Measurements from ENCODE around the gene DAAM1.

Gene DAAM1

GRCh38 chr14:59308673-59309072, 120.2 kb downstream of the DAAM1 start:
- Histone ChIP-seq H3K79me2 (peaks cover 11% of the 10 kb centered on the region), H3K4me2 (ENCODE audit: low read length) (no peak overlapping the region), H3K9me3 (ENCODE audit: control insufficient read depth, low read length) (no peaks in the 10 kb centered on the region), H3K36me3 (ENCODE audit: control insufficient read depth, insufficient read depth, low read length) (no peaks in the 10 kb centered on the region), H3K9ac (no peak overlapping the region), H3K4me3 (ENCODE audit: low read depth, low read length) (no peak overlapping the region), H3K27ac (no peak overlapping the region), H3K27me3 (ENCODE audit: control insufficient read depth, insufficient read depth, low read length) (no peaks in the 10 kb centered on the region), H2AFZ (no peak overlapping the region), H3K4me1 (peaks cover 18% of the 10 kb centered on the region)
- TF ChIP-seq, protein P1, sequence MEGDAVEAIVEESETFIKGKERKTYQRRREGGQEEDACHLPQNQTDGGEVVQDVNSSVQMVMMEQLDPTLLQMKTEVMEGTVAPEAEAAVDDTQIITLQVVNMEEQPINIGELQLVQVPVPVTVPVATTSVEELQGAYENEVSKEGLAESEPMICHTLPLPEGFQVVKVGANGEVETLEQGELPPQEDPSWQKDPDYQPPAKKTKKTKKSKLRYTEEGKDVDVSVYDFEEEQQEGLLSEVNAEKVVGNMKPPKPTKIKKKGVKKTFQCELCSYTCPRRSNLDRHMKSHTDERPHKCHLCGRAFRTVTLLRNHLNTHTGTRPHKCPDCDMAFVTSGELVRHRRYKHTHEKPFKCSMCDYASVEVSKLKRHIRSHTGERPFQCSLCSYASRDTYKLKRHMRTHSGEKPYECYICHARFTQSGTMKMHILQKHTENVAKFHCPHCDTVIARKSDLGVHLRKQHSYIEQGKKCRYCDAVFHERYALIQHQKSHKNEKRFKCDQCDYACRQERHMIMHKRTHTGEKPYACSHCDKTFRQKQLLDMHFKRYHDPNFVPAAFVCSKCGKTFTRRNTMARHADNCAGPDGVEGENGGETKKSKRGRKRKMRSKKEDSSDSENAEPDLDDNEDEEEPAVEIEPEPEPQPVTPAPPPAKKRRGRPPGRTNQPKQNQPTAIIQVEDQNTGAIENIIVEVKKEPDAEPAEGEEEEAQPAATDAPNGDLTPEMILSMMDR (IDR thresholded peaks at IDR 0.05) = no peak

DNA sequence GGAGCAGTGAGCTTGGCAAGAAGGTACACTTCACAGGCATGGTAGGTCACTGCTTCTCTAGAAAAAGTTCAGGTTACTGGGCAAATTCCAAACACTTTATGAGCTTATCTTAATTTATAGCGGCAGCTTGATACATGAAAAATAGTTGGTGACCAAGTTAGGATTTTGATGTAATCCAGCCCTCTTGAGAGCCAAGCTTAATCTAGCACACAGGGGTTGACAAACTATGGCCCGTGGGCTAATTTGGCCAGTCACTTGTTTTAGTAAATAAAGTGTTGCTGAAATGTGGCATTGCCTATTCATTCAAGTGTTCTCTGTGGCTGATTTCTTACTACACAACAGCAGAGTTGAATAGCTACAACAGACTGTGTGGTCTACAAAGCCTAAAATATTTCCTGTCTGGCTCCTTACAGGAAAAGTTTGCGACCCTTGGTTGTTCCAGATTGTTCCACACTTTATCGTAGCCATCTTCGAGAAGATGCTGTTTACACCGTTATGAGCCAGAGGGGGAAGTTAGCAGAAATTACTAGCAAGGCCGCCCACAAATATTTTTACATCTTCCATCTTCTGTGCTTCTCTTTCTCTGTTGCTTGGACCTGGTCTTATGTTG, 120.9 kb downstream of the DAAM1 start:
- peaks cover 11% of the 10 kb centered on the region for H3K79me2 ChIP-seq

DNA sequence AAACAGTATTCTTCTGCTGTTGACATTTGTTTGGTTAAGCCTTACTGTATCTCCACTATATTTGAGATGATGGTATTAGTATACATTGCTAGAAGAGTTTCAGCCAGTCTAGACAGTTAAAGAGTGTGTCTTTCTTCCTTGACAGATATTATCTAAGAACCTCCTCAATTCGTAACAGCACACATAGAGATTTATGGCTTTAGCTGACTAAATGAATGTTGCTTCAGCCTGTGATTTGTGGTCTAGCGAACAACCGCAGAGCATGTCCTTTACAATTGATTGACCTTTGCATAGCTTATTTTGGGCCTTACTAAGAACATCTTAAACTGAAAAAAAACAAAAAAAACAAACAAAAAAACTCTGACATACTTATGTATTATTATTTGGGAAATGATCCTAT, 122.2 kb downstream of the DAAM1 start:
- Histone ChIP-seq H3K9ac (no peak overlapping the region), H3K4me2 (ENCODE audit: low read length) (no peak overlapping the region), H3K27me3 (ENCODE audit: control insufficient read depth, insufficient read depth, low read length) (no peaks in the 10 kb centered on the region), H3K4me3 (ENCODE audit: low read depth, low read length) (no peak overlapping the region), H3K79me2 (peaks cover 16% of the 10 kb centered on the region), H3K4me1 (peaks cover 16% of the 10 kb centered on the region), H3K27ac (no peak overlapping the region), H2AFZ (no peak overlapping the region), H3K36me3 (ENCODE audit: control insufficient read depth, insufficient read depth, low read length) (no peaks in the 10 kb centered on the region), H3K9me3 (ENCODE audit: control insufficient read depth, low read length) (no peaks in the 10 kb centered on the region)
- TF ChIP-seq, protein P1 (IDR thresholded peaks at IDR 0.05) = no peak

More for the DNA sequence above, 120.9 kb downstream of the DAAM1 start:
- Histone ChIP-seq H3K27ac (no peak overlapping the region), H2AFZ (no peak overlapping the region), H3K9ac (no peak overlapping the region), H3K4me3 (ENCODE audit: low read depth, low read length) (no peak overlapping the region), H3K4me2 (ENCODE audit: low read length) (no peak overlapping the region), H3K27me3 (ENCODE audit: control insufficient read depth, insufficient read depth, low read length) (no peaks in the 10 kb centered on the region), H3K4me1 (peaks cover 19% of the 10 kb centered on the region), H3K9me3 (ENCODE audit: control insufficient read depth, low read length) (no peaks in the 10 kb centered on the region), H3K36me3 (ENCODE audit: control insufficient read depth, insufficient read depth, low read length) (no peaks in the 10 kb centered on the region)
- TF ChIP-seq, protein P1 (IDR thresholded peaks at IDR 0.05) = no peak

GRCh38 chr14:59311723-59312122, 123.3 kb downstream of the DAAM1 start:
- no peaks in the 10 kb centered on the region for H3K27me3 ChIP-seq (ENCODE audit: control insufficient read depth, insufficient read depth, low read length)
- H3K36me3 ChIP-seq (ENCODE audit: control insufficient read depth, insufficient read depth, low read length) = no peaks in the 10 kb centered on the region
- H2AFZ ChIP-seq = no peak overlapping the region
- H3K4me3 ChIP-seq (ENCODE audit: low read depth, low read length) = no peak overlapping the region
- no peak overlapping the region for H3K27ac ChIP-seq
- H3K9ac ChIP-seq = no peak overlapping the region
- peaks cover 16% of the 10 kb centered on the region for H3K79me2 ChIP-seq
- H3K4me1 ChIP-seq = peaks cover 11% of the 10 kb centered on the region
- H3K4me2 ChIP-seq (ENCODE audit: low read length) = no peak overlapping the region
- no peaks in the 10 kb centered on the region for H3K9me3 ChIP-seq (ENCODE audit: control insufficient read depth, low read length)
- TF ChIP-seq, protein P1 (IDR thresholded peaks at IDR 0.05) = no peak

- Histone ChIP-seq H3K4me2 (ENCODE audit: low read length) (no peak overlapping the region), H3K4me1 (peaks cover 22% of the 10 kb centered on the region), H2AFZ (no peak overlapping the region), H3K9ac (no peak overlapping the region), H3K79me2 (peaks cover 16% of the 10 kb centered on the region), H3K27me3 (ENCODE audit: control insufficient read depth, insufficient read depth, low read length) (no peaks in the 10 kb centered on the region), H3K36me3 (ENCODE audit: control insufficient read depth, insufficient read depth, low read length) (no peaks in the 10 kb centered on the region), H3K9me3 (ENCODE audit: control insufficient read depth, low read length) (no peaks in the 10 kb centered on the region), H3K27ac (no peak overlapping the region), H3K4me3 (ENCODE audit: low read depth, low read length) (no peak overlapping the region)
- TF ChIP-seq, protein P1 (IDR thresholded peaks at IDR 0.05) = no peak
Observed at GRCh38 chr14:59313144-59313651, 124.7 kb downstream of the DAAM1 start.
